RPMI8226 (cell line): ENCODE measurements around the gene CCDC182.

Source experiments
- DNase-seq: peaks from one replicate; pipeline ENCODE4 v3.0.0-alpha.2; 2015

CCDC182 gene

DNA sequence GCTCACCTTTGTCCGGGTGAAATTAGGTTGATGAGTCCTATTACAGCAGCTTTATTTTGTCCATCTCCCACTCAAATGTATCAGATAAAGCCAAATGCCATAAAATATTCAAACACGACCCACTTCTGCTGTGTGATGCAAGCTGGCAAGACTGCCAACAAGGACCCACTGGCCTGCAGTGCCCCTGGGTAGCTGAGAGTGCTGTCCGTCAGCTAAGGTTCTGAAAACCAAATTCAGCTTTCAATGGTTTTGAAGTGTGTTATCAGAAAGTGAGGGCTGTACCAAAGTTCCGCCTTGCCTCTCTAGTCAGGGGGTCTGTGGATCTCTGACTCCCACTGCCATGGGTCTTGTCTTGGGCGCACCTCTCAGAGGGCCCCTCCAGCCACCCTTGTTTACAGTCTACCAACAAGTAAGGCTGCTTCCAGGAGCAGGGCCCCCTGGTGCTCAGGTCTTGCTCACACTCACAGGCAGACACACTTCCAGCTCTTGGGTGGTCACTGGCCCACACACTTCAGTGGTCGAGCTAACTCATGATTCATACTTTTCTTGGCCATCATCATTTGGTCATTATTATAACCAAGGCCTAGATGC, 10.5 kb upstream of the CCDC182 start:
- DNase-seq = no peak

GRCh38 chr17:57752031-57752905, 7.2 kb upstream of the CCDC182 start:
- no peak for DNase-seq

- DNase-seq = no peak
Measured at GRCh38 chr17:57751348-57751971, 6.4 kb upstream of the CCDC182 start.

DNA sequence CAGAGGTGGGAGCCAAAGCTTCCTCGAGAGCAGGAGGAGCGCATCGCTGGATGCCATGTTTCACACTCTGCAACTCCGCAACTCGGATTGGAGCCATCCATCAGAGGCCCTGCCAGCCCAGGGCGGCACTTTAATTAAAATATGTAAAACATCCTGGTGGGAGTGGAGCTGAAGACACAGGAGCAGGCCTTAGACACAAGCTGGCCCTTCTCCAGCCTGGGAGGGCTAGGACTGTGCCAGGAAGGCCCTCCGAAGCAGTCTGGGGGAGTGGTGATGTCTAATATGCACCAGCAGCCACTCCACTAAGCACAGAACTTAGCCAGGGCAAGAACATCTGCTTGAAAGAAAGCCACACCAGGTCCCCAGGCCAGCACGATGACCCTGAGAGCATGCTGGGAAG, 5.8 kb upstream of the CCDC182 start:
- no peak for DNase-seq

DNA sequence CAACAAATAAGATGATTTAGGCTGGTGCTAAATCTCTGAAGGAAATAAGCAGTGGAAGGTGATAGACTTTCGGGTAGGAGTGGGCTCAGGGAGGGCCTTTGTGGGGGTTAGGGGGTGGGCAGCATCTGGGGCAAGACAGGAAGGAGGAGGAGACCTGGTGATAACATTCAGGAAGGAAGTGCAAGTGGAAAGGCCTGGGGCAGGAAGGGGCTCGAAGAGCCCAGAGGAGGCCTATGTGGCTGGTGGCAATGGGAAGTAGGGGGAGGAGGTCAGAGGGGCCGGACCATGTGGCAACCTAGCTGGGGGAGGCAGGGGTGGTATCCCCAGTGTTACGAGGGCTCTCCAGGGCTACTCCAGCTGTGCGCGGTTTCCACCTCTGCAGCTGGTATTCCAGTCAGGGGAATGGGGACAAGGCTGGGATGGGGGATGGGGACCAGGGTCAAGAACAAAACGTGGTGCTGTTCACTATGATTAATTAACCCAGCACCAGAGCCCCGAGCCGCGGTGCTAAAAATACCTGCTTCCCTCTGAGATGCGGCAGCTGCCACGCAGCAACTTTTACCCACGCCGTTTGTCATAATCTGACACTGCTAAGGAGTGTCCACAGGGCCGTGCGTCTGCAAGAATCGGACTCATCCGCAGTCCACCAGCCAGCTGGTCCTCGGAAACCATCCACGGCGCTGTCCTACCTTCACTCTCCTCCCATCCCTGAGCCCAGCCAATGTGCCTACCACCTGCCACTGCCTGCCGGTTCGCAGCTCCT, 5.2 kb upstream of the CCDC182 start:
- DNase-seq = no peak

DNA sequence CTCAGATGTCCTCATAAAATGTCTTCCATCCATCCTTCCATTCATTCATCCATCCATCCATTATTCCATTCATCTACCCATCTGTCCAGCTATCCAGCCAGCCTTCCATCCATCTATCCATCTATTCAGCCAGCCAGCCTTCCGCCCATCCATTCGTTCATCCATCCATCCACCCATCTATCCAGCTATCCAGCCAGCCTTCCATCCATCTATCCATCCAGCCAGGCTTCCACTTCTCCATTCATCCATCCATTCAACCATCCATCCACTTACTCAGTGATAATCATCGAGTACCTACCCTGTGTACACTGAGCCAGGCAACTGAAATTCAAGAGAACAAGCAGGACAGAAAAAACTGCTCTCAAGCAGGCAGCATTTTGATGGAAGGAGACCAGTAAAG, 4.6 kb upstream of the CCDC182 start:
- DNase-seq = no peak

DNA sequence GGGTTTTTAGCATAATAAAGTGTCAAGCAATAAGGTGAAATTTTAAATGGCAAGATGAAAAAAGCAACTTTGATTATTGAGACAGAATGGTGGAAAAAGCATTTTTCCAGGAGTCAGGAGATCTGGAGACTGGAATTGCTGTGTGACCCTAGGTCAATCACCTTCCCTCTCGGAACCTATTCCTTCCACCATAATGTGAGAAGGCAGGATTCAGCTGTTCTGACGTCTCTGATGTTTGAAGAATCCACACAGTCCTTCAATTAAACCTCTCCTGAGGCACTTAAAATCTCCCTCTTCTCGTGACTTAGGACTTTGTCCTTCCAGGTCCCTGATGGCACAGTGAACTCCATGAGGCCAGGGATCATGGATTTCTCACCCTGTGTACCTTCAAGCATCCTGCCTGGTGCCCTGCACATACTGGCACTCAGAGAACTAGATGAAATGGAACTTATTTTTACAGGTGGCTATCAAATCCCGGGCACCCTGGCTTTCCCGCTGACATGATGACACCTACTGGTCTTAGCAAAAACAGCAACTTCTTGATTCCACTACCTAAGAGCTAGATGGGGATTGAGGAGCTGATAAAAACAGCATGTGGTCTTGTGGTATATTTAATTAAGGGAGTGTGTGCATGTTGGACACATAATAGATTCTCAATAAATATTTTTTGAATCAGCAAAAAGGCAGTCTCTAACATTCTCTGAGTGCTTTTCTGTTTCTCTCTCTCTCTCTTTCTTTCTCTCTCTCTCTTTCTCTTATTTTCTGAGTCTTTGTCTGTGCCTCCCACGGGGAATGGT, 2.3 kb upstream of the CCDC182 start:
- DNase-seq = peak; percentile 61

GRCh38 chr17:57746221-57746620, 1.1 kb upstream of the CCDC182 start:
- no peak for DNase-seq

DNA sequence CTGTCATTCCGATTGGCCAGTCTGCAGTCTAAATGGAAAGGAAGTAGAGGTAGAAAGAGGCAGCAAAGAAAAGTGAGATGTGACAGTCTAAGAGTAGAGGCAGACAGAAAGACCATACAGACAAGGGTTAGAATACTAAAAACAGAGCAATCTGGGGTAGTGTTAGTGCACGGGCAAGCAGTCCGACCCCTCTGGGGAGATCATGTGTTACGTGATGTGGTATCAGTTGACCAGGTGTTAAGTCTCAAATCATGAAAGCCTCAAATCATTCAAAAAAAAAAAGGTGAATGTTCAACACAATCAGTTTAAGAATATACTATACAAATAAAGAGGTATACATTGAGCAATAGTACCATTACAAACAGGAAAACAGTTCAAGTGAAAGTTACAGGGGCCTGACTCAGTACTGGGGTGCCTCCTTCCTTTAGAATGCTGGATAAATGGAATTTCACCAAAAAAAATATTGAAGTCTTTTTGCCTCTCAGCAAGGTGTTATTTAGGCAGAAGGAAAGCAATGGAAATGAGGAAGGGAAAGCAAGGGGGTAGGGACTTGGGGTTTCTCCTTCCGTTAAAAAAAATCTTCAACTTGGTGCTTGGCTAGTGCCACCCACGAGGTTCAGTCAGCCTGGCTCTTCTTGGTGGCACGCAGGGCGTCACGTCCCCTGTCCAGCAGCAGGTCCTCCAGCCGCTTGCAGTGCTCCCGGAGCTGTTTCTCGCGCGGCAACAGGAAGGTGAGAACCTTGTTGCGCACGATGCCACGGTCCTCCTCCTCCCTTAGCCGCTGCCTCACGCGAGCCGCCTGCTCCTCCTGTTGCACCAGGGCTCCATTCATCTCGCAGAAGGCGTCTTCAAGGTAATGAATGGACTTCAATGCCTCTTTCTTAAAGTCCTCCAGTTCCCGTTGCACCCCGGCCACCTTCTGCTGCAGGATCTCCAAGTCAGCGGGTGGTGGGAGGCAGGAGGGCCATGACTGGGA, 616 bp downstream of the CCDC182 start:
- DNase-seq = no peak

DNA sequence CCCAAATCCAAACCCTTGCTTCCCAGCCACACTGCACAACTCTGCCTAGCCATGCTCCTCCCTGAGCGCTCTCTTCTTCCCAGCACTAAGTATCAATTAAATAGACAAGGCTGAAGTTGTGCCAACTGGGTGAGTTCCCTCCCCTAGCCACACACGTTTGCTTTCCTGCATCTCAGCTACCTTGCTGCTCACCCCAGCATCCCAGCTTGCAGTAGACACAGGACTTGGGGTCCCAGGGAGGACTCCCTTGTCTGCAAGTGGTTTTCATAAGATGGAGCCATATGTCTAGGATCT, 4.9 kb downstream of the CCDC182 start:
- DNase-seq = no peak

DNA sequence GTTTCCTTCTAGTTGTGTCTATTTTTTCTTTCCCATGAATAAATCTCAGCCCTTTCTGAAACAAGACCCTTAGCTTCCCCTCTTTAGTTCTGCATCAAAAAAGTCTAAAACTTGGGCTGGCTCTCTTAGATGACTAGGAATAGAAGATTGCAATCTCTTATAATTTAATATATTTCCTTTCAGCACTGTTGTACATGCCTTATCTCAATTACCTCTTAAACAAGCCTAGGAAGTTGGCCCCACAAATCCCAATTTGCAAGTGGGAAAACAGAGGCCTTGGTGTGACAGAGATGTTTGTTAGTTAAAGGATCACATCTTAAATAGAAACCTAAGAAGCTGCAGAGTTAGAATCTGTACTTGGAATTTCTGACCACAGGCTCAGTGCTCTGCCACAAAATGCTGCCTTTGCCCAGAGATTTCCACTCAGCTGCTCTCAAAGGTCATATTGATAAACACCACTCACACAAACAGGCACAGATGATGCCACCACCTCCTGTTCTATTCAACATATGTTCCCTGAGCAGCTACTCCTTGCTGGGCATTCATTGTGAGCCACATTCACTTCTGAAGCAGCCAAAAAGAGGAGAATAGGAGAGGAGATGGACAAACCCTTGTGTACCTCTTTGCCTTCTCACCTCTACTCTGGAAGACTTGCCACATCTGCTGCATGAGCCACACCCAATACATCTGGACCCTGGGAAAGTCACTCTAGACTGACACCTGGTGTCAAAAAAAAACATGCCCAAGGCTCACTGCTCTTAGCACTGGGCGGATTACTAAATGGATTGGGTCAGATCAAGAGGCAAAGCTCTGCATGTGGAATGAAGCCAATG, 5.5 kb downstream of the CCDC182 start:
- peak; percentile 58 for DNase-seq

GRCh38 chr17:57737450-57737849, 7.6 kb downstream of the CCDC182 start:
- no peak for DNase-seq

DNA sequence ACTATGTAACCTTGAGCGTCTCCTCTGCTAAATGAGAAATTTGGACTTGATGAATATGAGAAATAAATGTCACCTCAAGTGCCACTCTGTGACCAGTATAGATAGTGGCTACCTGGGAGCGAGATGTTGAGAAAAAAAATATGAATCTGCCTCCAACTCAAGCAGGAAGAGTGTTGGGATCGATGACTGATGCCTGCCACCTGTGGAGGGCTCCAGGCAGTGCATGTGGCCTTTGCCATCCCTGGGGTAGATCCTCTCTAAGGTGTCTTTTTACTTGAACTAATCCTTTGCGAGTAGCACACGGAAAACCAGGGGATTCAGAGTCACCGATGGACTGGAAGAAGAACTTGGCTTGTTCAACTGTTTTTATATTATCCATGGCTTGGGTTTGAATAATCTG, 9.4 kb downstream of the CCDC182 start:
- peak; percentile 22 for DNase-seq

- no peak for DNase-seq
Measured at GRCh38 chr17:57735230-57735629, 9.9 kb downstream of the CCDC182 start.

DNA sequence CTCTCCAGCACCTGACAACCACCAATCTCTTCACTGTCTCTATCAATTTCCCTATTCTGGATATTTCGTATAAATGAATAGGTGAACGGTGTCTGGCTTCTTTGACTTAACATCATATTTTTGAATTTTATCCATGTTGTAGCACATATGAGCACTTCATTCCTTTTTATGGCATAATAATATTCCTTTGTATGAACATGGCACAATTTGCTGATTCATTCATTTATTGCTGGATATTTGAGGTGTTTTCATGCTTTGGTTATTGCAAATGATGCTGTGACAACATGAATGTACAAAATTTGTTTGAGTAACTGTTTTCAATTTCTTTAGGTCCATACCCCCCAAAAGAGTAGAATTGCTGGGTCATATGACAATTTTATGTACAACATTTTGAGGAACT, 12.0 kb downstream of the CCDC182 start:
- DNase-seq = no peak

DNA sequence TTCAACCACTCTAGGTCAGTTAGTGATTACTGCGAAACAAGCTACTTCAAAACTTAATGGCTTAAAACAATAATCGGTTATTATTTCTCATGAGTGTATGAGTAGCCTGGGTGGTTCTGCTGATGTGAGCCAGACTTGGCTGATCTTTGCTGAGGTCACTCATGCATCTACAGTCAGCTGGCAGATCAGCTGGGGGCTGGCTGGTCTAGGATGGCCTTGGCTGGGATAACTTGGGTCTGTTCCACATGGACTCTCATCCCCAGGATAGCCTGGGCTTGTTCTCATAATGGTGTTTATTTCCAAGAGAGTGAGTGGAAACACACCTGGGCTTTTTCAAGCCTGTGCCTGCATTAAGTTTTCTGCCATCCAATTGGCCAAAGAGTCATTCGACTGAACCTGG, 13.0 kb downstream of the CCDC182 start:
- DNase-seq = no peak

DNA sequence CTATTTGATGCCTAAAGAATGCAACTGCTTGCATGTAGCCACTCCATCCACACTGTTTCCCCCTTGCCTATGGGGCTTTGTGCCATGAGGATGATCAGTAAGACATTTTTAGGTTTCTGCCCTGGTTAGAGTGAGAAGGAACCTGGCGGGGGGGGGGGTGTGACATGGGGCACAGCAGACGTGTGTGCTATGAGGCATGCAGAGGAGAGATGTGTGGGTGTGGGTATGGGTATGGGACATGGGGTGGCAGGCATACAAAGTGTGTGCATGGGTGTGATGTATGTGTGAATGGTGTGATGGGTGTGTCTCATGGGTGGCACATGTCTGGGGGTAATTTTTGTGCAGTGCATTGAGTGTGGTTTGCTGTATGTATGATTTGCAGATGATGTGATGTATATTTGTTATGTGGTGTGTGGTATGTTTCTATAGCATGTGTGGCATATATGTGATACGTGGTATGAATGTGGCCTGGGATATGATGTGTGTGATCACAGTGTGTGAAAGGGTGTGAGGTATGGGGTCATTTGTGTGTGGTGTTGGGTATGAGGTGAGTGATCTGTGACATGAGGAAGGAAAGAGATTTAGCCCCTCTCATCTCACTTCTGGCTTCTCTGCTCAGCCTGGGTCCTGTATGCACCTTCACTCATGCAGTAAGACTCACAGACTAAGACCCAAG, 14.9 kb downstream of the CCDC182 start:
- DNase-seq = no peak

GRCh38 chr17:57727630-57728175, 17.4 kb downstream of the CCDC182 start:
- DNase-seq = no peak

- DNase-seq = no peak
Measured at GRCh38 chr17:57726838-57727237, 18.3 kb downstream of the CCDC182 start.
